Fibroblast of skin of right quadriceps (primary cell): ENCODE results near the gene KLF9.
"Not testable (repeated sequence)": the region's sequence is repeated elsewhere in the genome, so short reads cannot be mapped to it uniquely, and the experiment has no call there.

Experiments
- DNase-seq: peaks from one replicate; pipeline ENCODE4 v3.0.0-alpha.2; 2013

The KLF9 gene

GRCh38 chr9:70403166-70403565 lies 11.3 kb downstream of the KLF9 start:
- no peak for DNase-seq

- DNase-seq, result no peak
Observed at GRCh38 chr9:70402213-70402612, 12.2 kb downstream of the KLF9 start.

GRCh38 chr9:70401241-70401640 lies 13.2 kb downstream of the KLF9 start:
- DNase-seq, result not testable (repeated sequence)

GRCh38 chr9:70400107-70400892 lies 14.2 kb downstream of the KLF9 start:
- DNase-seq, result no peak

GRCh38 chr9:70399141-70399540 lies 15.3 kb downstream of the KLF9 start:
- DNase-seq, result no peak

GRCh38 chr9:70398145-70398556 lies 16.3 kb downstream of the KLF9 start:
- DNase-seq, result no peak

GRCh38 chr9:70395652-70396051 lies 18.8 kb downstream of the KLF9 start:
- DNase-seq, result no peak

- DNase-seq, result no peak
Observed at GRCh38 chr9:70392850-70393249, 21.6 kb downstream of the KLF9 start.

GRCh38 chr9:70392189-70392588 lies 22.3 kb downstream of the KLF9 start:
- DNase-seq, result no peak

GRCh38 chr9:70390933-70391341 lies 23.5 kb downstream of the KLF9 start:
- DNase-seq, result peak; percentile 6

- DNase-seq, result peak; percentile 42
Observed at GRCh38 chr9:70389621-70390266, 24.7 kb downstream of the KLF9 start.

- DNase-seq, result no peak
Observed at GRCh38 chr9:70389188-70389587, 25.3 kb downstream of the KLF9 start.

GRCh38 chr9:70387663-70388062 lies 26.8 kb downstream of the KLF9 start:
- no peak for DNase-seq

GRCh38 chr9:70385426-70385825 lies 29.0 kb downstream of the KLF9 start:
- no peak for DNase-seq

GRCh38 chr9:70382709-70383605 lies 31.5 kb downstream of the KLF9 start:
- no peak for DNase-seq

- no peak for DNase-seq
Observed at GRCh38 chr9:70382046-70382708, 32.3 kb downstream of the KLF9 start.

- DNase-seq, result no peak
Observed at GRCh38 chr9:70374962-70375618, 39.4 kb downstream of the KLF9 start.

- DNase-seq, result no peak
Observed at GRCh38 chr9:70367305-70367930, 47.0 kb downstream of the KLF9 start.

GRCh38 chr9:70363760-70364159 lies 50.7 kb downstream of the KLF9 start:
- DNase-seq, result no peak

- peak; percentile 7 for DNase-seq
Observed at GRCh38 chr9:70362952-70363351, 51.5 kb downstream of the KLF9 start.

GRCh38 chr9:70355801-70356200 lies 58.7 kb downstream of the KLF9 start:
- DNase-seq, result no peak

- DNase-seq, result no peak
Observed at GRCh38 chr9:70352802-70353201, 61.7 kb downstream of the KLF9 start.
